ENCODE measurements around the gene FBLN5. TPM values are rescaled to one million over a fixed set of nuclear protein-coding genes. Genes with fewer than 3 reads are reported as not detected.

The FBLN5 gene
- total and polyA plus RNA-seq, 2 donors (not counting 1 experiment from before 2014, with no cell fraction given), result 33.4 to 47.5 TPM

GRCh38 chr14:91891721-91892220 lies 55.7 kb downstream of the FBLN5 start:
- Histone ChIP-seq H3K9me3 (ENCODE audit: control insufficient read depth, insufficient read depth, low read depth, low read length) (no peaks in the 10 kb centered on the region), H3K27me3 (ENCODE audit: control insufficient read depth, insufficient read depth, low read length) (no peaks in the 10 kb centered on the region), H3K4me2 (ENCODE audit: extremely low read depth, insufficient read depth, low read length) (no peak overlapping the region), H2AFZ (ENCODE audit: low read length) (no peak overlapping the region), H4K20me1 (ENCODE audit: control insufficient read depth, extremely low read depth, insufficient read depth, low read length) (no peaks in the 10 kb centered on the region), H3K27ac (ENCODE audit: insufficient read depth, low read length) (no peak overlapping the region), H3K4me3 (replicated peaks in 1 of 4; ENCODE audit: control extremely low read depth in 1 of 4, insufficient read depth in 1 of 4, low read depth in 3 of 4, low read length in 4 of 4) (no peak overlapping the region), H3K9ac (ENCODE audit: insufficient read depth, low read length) (no peak overlapping the region), H3K4me1 (ENCODE audit: control insufficient read depth, extremely low read depth, insufficient read depth, low read length) (no peaks in the 10 kb centered on the region), H3K79me2 (ENCODE audit: control insufficient read depth, insufficient read depth, low read length) (no peaks in the 10 kb centered on the region), H3K36me3 (ENCODE audit: control insufficient read depth, insufficient read depth, low read length) (peaks cover 2% of the 10 kb centered on the region)
- TF ChIP-seq CTCF (conservative IDR thresholded peaks at IDR 0.05 in 1 of 2, IDR thresholded peaks at IDR 0.05 in 1 of 2; ENCODE audit: low read depth in 1 of 2, low read length in 2 of 2) (no peak), EZH2 (IDR thresholded peaks at IDR 0.05; ENCODE audit: low read length, missing control alignments) (no peak)
- DNase-seq (ENCODE audit: low read depth in 2 of 2), result peak; percentile 36 to 75

- no peak for DNase-seq (ENCODE audit: low read depth in 2 of 2)
These were observed 56.4 kb downstream of the FBLN5 start for GRCh38 chr14:91891101-91891500.

GRCh38 chr14:91890291-91890749 lies 57.2 kb downstream of the FBLN5 start:
- Histone ChIP-seq H3K79me2 (ENCODE audit: control insufficient read depth, insufficient read depth, low read length) (no peaks in the 10 kb centered on the region), H3K27me3 (ENCODE audit: control insufficient read depth, insufficient read depth, low read length) (no peaks in the 10 kb centered on the region), H3K9me3 (ENCODE audit: control insufficient read depth, insufficient read depth, low read depth, low read length) (no peaks in the 10 kb centered on the region), H4K20me1 (ENCODE audit: control insufficient read depth, extremely low read depth, insufficient read depth, low read length) (no peaks in the 10 kb centered on the region), H3K36me3 (ENCODE audit: control insufficient read depth, insufficient read depth, low read length) (peaks cover 2% of the 10 kb centered on the region), H3K27ac (ENCODE audit: insufficient read depth, low read length) (no peak overlapping the region), H3K4me1 (ENCODE audit: control insufficient read depth, extremely low read depth, insufficient read depth, low read length) (no peaks in the 10 kb centered on the region), H3K4me3 (replicated peaks in 1 of 4; ENCODE audit: control extremely low read depth in 1 of 4, insufficient read depth in 1 of 4, low read depth in 3 of 4, low read length in 4 of 4) (no peak overlapping the region), H3K9ac (ENCODE audit: insufficient read depth, low read length) (no peak overlapping the region), H3K4me2 (ENCODE audit: extremely low read depth, insufficient read depth, low read length) (no peak overlapping the region), H2AFZ (ENCODE audit: low read length) (no peak overlapping the region)
- TF ChIP-seq EZH2 (IDR thresholded peaks at IDR 0.05; ENCODE audit: low read length, missing control alignments) (no peak), CTCF (conservative IDR thresholded peaks at IDR 0.05 in 1 of 2, IDR thresholded peaks at IDR 0.05 in 1 of 2; ENCODE audit: low read depth in 1 of 2, low read length in 2 of 2) (no peak)
- peak in 1 of 2 donors; percentile 80 for DNase-seq (ENCODE audit: low read depth in 2 of 2)

More at GRCh38 chr14:91891101-91891500, 56.4 kb downstream of the FBLN5 start:
- H3K27ac ChIP-seq (ENCODE audit: insufficient read depth, low read length), result no peak overlapping the region
- TF ChIP-seq EZH2 (IDR thresholded peaks at IDR 0.05; ENCODE audit: low read length, missing control alignments), result no peak
- TF ChIP-seq CTCF (conservative IDR thresholded peaks at IDR 0.05 in 1 of 2, IDR thresholded peaks at IDR 0.05 in 1 of 2; ENCODE audit: low read depth in 1 of 2, low read length in 2 of 2), result no peak
- no peaks in the 10 kb centered on the region for H3K79me2 ChIP-seq (ENCODE audit: control insufficient read depth, insufficient read depth, low read length)
- no peak overlapping the region for H3K4me2 ChIP-seq (ENCODE audit: extremely low read depth, insufficient read depth, low read length)
- no peaks in the 10 kb centered on the region for H4K20me1 ChIP-seq (ENCODE audit: control insufficient read depth, extremely low read depth, insufficient read depth, low read length)
- no peak overlapping the region for H2AFZ ChIP-seq (ENCODE audit: low read length)
- no peaks in the 10 kb centered on the region for H3K27me3 ChIP-seq (ENCODE audit: control insufficient read depth, insufficient read depth, low read length)
- H3K9me3 ChIP-seq (ENCODE audit: control insufficient read depth, insufficient read depth, low read depth, low read length), result no peaks in the 10 kb centered on the region
- no peaks in the 10 kb centered on the region for H3K4me1 ChIP-seq (ENCODE audit: control insufficient read depth, extremely low read depth, insufficient read depth, low read length)
- no peak overlapping the region for H3K4me3 ChIP-seq (replicated peaks in 1 of 4; ENCODE audit: control extremely low read depth in 1 of 4, insufficient read depth in 1 of 4, low read depth in 3 of 4, low read length in 4 of 4)
- H3K36me3 ChIP-seq (ENCODE audit: control insufficient read depth, insufficient read depth, low read length), result peaks cover 2% of the 10 kb centered on the region
- H3K9ac ChIP-seq (ENCODE audit: insufficient read depth, low read length), result no peak overlapping the region

Measured in fibroblast of lung (primary cell).